Body of pancreas (tissue), 4 donors: ENCODE data around the gene KRT78. TPM values are rescaled to one million over a fixed set of nuclear protein-coding genes. Genes with fewer than 3 reads are reported as not detected.

ENCODE experiments used
- ATAC-seq: fragments of 150-250 bp; one replicate; pipeline ENCODE4 v1.9.1; 2016
- DNase-seq, 4 donors: peaks; one replicate each; pipeline ENCODE4 v3.0.0-alpha.2; 2019
- H3K27ac ChIP-seq, 4 donors: fragments of 200-600 bp; sonication (generic); 1 replicate in 3 of 4; 2 replicates in 1 of 4; pipeline versions ENCODE4 v1.5.1 to v1.6.1; 2016 to 2019; ENCODE audit warnings: mild to moderate bottlenecking in 1 of 4, mixed read lengths in 1 of 4, moderate library complexity in 1 of 4
- H3K27me3 ChIP-seq, 2 donors: fragments of 200-600 bp; sonication (generic); one replicate each; pipeline ENCODE4 v1.6.0; 2016; ENCODE audit warnings: mild to moderate bottlenecking in 1 of 2
- H3K36me3 ChIP-seq, 2 donors: fragments of 200-600 bp; sonication (generic); replicated peaks in 1 of 2; 2 replicates each; pipeline ENCODE4 v1.5.1; 2016; ENCODE audit warnings: low read depth in 2 of 2; ENCODE audit not compliant: insufficient read depth in 1 of 2
- H3K4me1 ChIP-seq: fragments of 200-600 bp; sonication (generic); one replicate; pipeline ENCODE4 v1.6.0; 2016
- H3K4me3 ChIP-seq, 2 donors: fragments of 200-600 bp; sonication (generic); 1 replicate in 1 of 2; 2 replicates in 1 of 2; pipeline ENCODE4 v1.5.1; 2016 to 2019
- H3K9me3 ChIP-seq, 3 donors: fragments of 200-600 bp; sonication (generic); 1 replicate in 2 of 3; 2 replicates in 1 of 3; pipeline ENCODE4 v1.5.1; 2016
- POLR2A ChIP-seq, 3 donors: fragments of 450-650 bp; IDR thresholded peaks; one replicate each; pipeline ENCODE4 v1.6.1; 2016; ENCODE audit warnings: antibody characterized with exemption in 3 of 3, mild to moderate bottlenecking in 2 of 3
- WGBS, 2 donors: methylation state at CpG; one replicate each; pipeline ENCODE4 v1.1.5; 2017; 5-methylcytosine and 5-hydroxymethylcytosine counted together
- intact Hi-C: fragments of 100-400 bp; cut with DNase I; formaldehyde crosslinking; loops from one replicate; pipeline ENCODE4 v1.15.1; 2023
- total RNA-seq, 2 donors: library from RNA; depleted of rRNA; stranded (reverse); fragments of >200 nt; gene quantifications; one replicate each; pipeline ENCODE4 v1.1.0, GENCODE V29; 2016
- TF ChIP-seq, protein P1 (sequence below), 7 experiments: fragments of 450-650 bp in 4 of 7; fragments of 200-600 bp in 3 of 7; sonication (generic) in 3 of 7; IDR thresholded peaks; one replicate each; pipeline ENCODE4 v1.5.1; 2016 to 2019; ENCODE audit warnings: antibody characterized with exemption in 7 of 7

The KRT78 gene
- total RNA-seq, 2 donors from 2014 or later: not detected

DNA sequence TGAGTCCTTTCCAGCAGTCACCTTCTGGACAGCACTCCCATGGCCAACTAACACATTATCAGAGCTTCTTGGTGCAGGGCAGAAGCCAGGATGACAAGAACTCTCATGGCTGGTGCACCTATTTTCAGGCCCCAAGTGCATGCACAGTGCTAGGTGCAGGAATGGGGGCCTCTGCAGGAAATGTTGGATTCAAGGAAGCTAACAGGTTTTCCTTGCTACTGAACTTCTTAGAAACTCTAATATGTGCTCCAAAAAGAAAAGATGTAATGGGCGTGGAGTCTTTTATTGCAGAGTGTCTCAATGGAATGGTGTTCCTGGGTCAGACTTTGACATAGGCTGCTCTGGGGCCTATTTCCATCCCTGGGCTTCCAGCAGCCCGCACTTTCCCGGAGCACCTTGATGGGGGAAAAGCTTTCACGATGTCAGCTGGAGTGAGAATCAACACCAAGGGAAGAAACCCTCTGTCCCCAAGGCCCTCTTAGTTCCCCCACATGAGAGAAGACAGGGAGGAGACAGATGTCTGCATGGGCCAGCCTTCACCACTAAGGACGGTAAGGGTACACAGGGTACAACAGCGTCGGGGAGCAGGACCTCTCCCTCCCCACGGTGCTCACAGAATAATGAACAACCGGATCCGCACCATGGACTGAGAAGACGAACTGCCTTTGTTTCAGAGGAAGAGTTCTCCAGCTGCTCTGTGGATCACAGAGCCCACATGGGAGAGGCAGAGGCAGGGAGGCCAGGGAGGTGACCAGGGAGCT is 59.7 kb downstream of the KRT78 start:
- no peak for DNase-seq
- intact Hi-C loops: no loop called here
- no peak overlapping the region for H3K4me3 ChIP-seq
- H3K36me3 ChIP-seq: no peaks in the 10 kb centered on the region
- no peak for ATAC-seq
- H3K9me3 ChIP-seq: no peaks in the 10 kb centered on the region
- H3K27ac ChIP-seq: no peak overlapping the region
- TF ChIP-seq POLR2A (IDR thresholded peaks at IDR 0.05): no peak
- H3K27me3 ChIP-seq: no peaks in the 10 kb centered on the region
- 86 to 91% methylated on average over 10 to 11 of the region's 11 CpGs for WGBS, 2 donors
- no peaks in the 10 kb centered on the region for H3K4me1 ChIP-seq

DNA sequence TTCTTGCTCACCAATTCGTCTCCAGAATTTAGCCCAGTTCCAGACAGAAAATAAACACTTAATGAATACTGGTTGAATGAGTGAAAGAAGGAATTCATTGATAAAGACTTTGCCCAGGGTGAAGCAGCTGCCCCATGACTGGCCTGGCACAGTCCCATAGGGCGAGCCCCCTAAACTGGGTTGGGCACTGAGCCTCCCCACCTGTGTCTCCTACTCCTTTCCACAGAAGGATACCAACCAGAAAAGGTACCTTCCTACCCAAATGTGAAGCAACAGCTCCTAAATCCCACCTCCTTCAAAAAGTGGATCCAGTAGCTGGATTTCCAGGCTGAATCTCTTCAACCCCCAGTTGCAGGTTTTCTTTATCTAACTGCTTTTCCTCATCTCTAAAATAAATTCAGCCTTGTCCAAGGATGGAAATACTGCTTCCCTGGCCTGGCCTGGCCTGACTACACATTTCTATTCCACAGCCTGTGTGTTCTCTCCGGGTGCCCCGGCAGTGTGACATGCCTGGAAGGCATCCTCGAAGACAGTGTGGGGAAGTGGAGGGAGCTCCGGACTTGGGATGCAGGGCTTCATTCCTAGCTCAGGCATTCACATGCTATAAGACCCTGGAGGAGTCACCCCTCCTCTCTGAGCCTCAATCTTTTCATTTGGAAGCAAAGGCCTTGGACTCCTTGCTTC is 60.5 kb downstream of the KRT78 start:
- H3K27ac ChIP-seq: no peak overlapping the region
- intact Hi-C loops: no loop called here
- H3K4me1 ChIP-seq: no peaks in the 10 kb centered on the region
- no peak for TF ChIP-seq POLR2A (IDR thresholded peaks at IDR 0.05)
- TF ChIP-seq, protein P1, sequence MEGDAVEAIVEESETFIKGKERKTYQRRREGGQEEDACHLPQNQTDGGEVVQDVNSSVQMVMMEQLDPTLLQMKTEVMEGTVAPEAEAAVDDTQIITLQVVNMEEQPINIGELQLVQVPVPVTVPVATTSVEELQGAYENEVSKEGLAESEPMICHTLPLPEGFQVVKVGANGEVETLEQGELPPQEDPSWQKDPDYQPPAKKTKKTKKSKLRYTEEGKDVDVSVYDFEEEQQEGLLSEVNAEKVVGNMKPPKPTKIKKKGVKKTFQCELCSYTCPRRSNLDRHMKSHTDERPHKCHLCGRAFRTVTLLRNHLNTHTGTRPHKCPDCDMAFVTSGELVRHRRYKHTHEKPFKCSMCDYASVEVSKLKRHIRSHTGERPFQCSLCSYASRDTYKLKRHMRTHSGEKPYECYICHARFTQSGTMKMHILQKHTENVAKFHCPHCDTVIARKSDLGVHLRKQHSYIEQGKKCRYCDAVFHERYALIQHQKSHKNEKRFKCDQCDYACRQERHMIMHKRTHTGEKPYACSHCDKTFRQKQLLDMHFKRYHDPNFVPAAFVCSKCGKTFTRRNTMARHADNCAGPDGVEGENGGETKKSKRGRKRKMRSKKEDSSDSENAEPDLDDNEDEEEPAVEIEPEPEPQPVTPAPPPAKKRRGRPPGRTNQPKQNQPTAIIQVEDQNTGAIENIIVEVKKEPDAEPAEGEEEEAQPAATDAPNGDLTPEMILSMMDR (IDR thresholded peaks at IDR 0.05): no peak
- H3K4me3 ChIP-seq: no peak overlapping the region
- H3K9me3 ChIP-seq: no peaks in the 10 kb centered on the region
- no peaks in the 10 kb centered on the region for H3K36me3 ChIP-seq
- H3K27me3 ChIP-seq: no peaks in the 10 kb centered on the region
- 80 to 83% methylated on average over 6 of the region's 6 CpGs for WGBS, 2 donors
- DNase-seq (no peak), ATAC-seq (no peak)

Other genes with a start within 250 kb of the KRT78 start
- not detected for gene KRT72, start 247.5 kb downstream of the KRT78 start, total RNA-seq
- 1 to 10 TPM in 1 of 2 donors, not detected in 1; 1.3 TPM for gene KRT73, start 230.4 kb downstream of the KRT78 start, total RNA-seq
- not detected for gene KRT2, start 196.8 kb downstream of the KRT78 start, total RNA-seq
- not detected for gene KRT1, start 168.6 kb downstream of the KRT78 start, total RNA-seq
- gene KRT77, start 145.5 kb downstream of the KRT78 start, total RNA-seq: not detected
- not detected for gene KRT76, start 71.6 kb downstream of the KRT78 start, total RNA-seq
- not detected for gene KRT3, start 52.9 kb downstream of the KRT78 start, total RNA-seq
- gene KRT4, start 34.9 kb downstream of the KRT78 start, total RNA-seq: under 1 TPM in 1 of 2 donors, not detected in 1; 0.52 TPM
- gene KRT79, start 14.7 kb downstream of the KRT78 start, total RNA-seq: not detected
- 100 to 1,000 TPM; 394 to 455 TPM for gene KRT8, start 56.1 kb upstream of the KRT78 start, total RNA-seq
- gene KRT18, start 100.1 kb upstream of the KRT78 start, total RNA-seq: 100 to 1,000 TPM; 542 to 573 TPM
- gene EIF4B, start 157.5 kb upstream of the KRT78 start, total RNA-seq: 100 to 1,000 TPM; 326 to 389 TPM
- gene TNS2, start 201.1 kb upstream of the KRT78 start, total RNA-seq: 100 to 1,000 TPM in 1 of 2 donors, 10 to 100 TPM in 1; 75.5 to 113 TPM
- 10 to 100 TPM; 35.3 to 59.3 TPM for gene SPRYD3, start 230.4 kb upstream of the KRT78 start, total RNA-seq
- gene IGFBP6, start 248.7 kb upstream of the KRT78 start, total RNA-seq: 100 to 1,000 TPM; 154 to 204 TPM